GM12878 (cell line): Measurements from ENCODE around the gene VIPR2. TPM values are rescaled to one million over a fixed set of nuclear protein-coding genes. Genes with fewer than 3 reads are reported as not detected.

ENCODE experiments used
- ATAC-seq: fragments of 200-7000 bp; cut with Tn5 transposase; 3 replicates; pipeline ENCODE4 v1.9.1; 2020; ENCODE audit warnings: mild to moderate bottlenecking, moderate library complexity
- BruUV-seq: library from RNA; stranded (reverse); fragments of 400-500 nt; replicated peaks from 2 replicates; lab custom pipeline; 2021; lab: Mats Ljungman, UMichigan
- CTCF ChIA-PET: fragments of 300-600 bp; sonication (Branson Sonifier 250); formaldehyde crosslinking; extraction: SDS; loops from one replicate; lab custom pipeline; 2021; ENCODE audit warnings: inconsistent platforms; lab: Yijun Ruan, JAX
- POLR2A ChIA-PET: fragments of 350-600 bp; formaldehyde crosslinking; extraction: SDS; loops from one replicate; lab custom pipeline; 2021; ENCODE audit warnings: inconsistent platforms; lab: Charles Lee
- RAD21 ChIA-PET: fragments of 300-600 bp; sonication (Branson Sonifier 250); formaldehyde crosslinking; loops from one replicate; lab custom pipeline; 2023; ENCODE audit warnings: antibody characterized with exemption; ENCODE audit not compliant: unreplicated experiment; lab: Charles Lee
- SMC1A ChIA-PET: fragments of 300-600 bp; sonication (Branson Sonifier 250); formaldehyde crosslinking; loops from one replicate; lab custom pipeline; 2023; ENCODE audit not compliant: unreplicated experiment, uncharacterized antibody; lab: Charles Lee
- DNase-seq: peaks from one replicate; pipeline ENCODE4 v3.0.0-alpha.2; 2011; ENCODE audit warnings: low read depth, low spot score
- FAIRE-seq: peaks from 3 replicates; lab custom pipeline; 2011; peaks lifted over from hg19 to GRCh38; lab: Jason Lieb, UNC
- H2AFZ ChIP-seq: 2 replicates; pipeline ENCODE4 v1.6.0; 2011; ENCODE audit warnings: low read depth, low read length, control low read depth; ENCODE audit not compliant: control insufficient read depth
- H3K27ac ChIP-seq: 2 replicates; pipeline ENCODE4 v1.5.1; 2011; ENCODE audit warnings: control low read depth; ENCODE audit not compliant: control insufficient read depth, insufficient read depth
- H3K27me3 ChIP-seq, 2 experiments: replicated peaks in 1 of 2; 2 replicates each; pipeline versions ENCODE4 v1.6.0 to v1.6.1; 2011; ENCODE audit warnings: low read length in 1 of 2; ENCODE audit not compliant: control insufficient read depth in 2 of 2, insufficient read depth in 2 of 2
- H3K36me3 ChIP-seq, 2 experiments: 2 replicates each; pipeline ENCODE4 v1.5.1; 2011; ENCODE audit warnings: low read length in 1 of 2; ENCODE audit not compliant: control insufficient read depth in 2 of 2, insufficient read depth in 2 of 2
- H3K4me1 ChIP-seq: 2 replicates; pipeline ENCODE4 v1.6.1; 2011; ENCODE audit warnings: mild to moderate bottlenecking, low read length, moderate library complexity, mixed read lengths; ENCODE audit not compliant: control insufficient read depth, insufficient read depth
- H3K4me2 ChIP-seq: 2 replicates; pipeline ENCODE4 v1.6.0; 2011; ENCODE audit warnings: control low read depth; ENCODE audit not compliant: control insufficient read depth, insufficient read depth
- H3K4me3 ChIP-seq: fragments of 200-600 bp; sonication (generic); 2 replicates; pipeline ENCODE4 v1.5.1; 2016
- H3K79me2 ChIP-seq: 2 replicates; pipeline ENCODE4 v1.6.0; 2011; ENCODE audit warnings: low read length; ENCODE audit not compliant: control insufficient read depth, insufficient read depth
- H3K9ac ChIP-seq: 2 replicates; pipeline ENCODE4 v1.8.0; 2011; ENCODE audit warnings: low read length, control low read depth, mixed read lengths; ENCODE audit not compliant: control insufficient read depth, insufficient read depth
- H3K9me3 ChIP-seq: replicated peaks from 3 replicates; pipeline ENCODE4 v1.5.1; 2011; ENCODE audit warnings: mild to moderate bottlenecking, low read length; ENCODE audit not compliant: control insufficient read depth, insufficient read depth
- H4K20me1 ChIP-seq: 2 replicates; pipeline ENCODE4 v1.6.0; 2011; ENCODE audit not compliant: control insufficient read depth, insufficient read depth
- DPF2 ChIP-seq: fragments of 450-650 bp; IDR thresholded peaks from 2 replicates; pipeline ENCODE4 v1.6.1; 2017; ENCODE audit warnings: mild to moderate bottlenecking
- ESRRA ChIP-seq: IDR thresholded peaks from 2 replicates; pipeline ENCODE4 v1.6.1; 2012; ENCODE audit warnings: mild to moderate bottlenecking, low read length, improper control_type of control experiment
- JUNB ChIP-seq: IDR thresholded peaks from 2 replicates; pipeline ENCODE4 v1.6.1; 2016; ENCODE audit warnings: antibody characterized with exemption, mild to moderate bottlenecking
- NR2C1 ChIP-seq: fragments of 450-650 bp; IDR thresholded peaks from 2 replicates; pipeline ENCODE4 v1.6.1; 2017; ENCODE audit warnings: antibody characterized with exemption, mild to moderate bottlenecking, moderate library complexity
- PAX5 ChIP-seq: IDR thresholded peaks from 2 replicates; pipeline ENCODE4 v1.6.1; 2011; ENCODE audit warnings: low read depth, low read length, borderline replicate concordance
- PML ChIP-seq: IDR thresholded peaks from 2 replicates; pipeline ENCODE4 v1.6.1; 2012; ENCODE audit warnings: low read length, inconsistent platforms
- SRF ChIP-seq, 2 experiments: IDR thresholded peaks; 2 replicates each; pipeline ENCODE4 v1.6.1; 2011; ENCODE audit warnings: low read depth in 2 of 2, low read length in 2 of 2, mild to moderate bottlenecking in 1 of 2, moderate library complexity in 1 of 2
- TARDBP ChIP-seq: IDR thresholded peaks from 2 replicates; pipeline ENCODE4 v1.6.1; 2016; ENCODE audit warnings: borderline replicate concordance
- ZNF207 ChIP-seq: fragments of 450-650 bp; IDR thresholded peaks from 2 replicates; pipeline ENCODE4 v1.6.1; 2014; ENCODE audit warnings: antibody characterized with exemption, mild to moderate bottlenecking, borderline replicate concordance
- WGBS: methylation state at CpG from one replicate; pipeline ENCODE4 v1.1.6; 2016; ENCODE audit warnings: low lambda C conversion rate; ENCODE audit not compliant: insufficient replicate concordance, insufficient coverage; ENCODE audit errors: missing lambda C conversion rate; 5-methylcytosine and 5-hydroxymethylcytosine counted together
- in situ Hi-C: fragments of 300-500 bp; cut with MboI; formaldehyde crosslinking; loops from 9 replicates; pipeline ENCODE4 v1.14.3; 2018; ENCODE audit warnings: mixed read lengths
- intact Hi-C: fragments of 100-400 bp; cut with micrococcal nuclease; formaldehyde crosslinking; loops from one replicate; pipeline ENCODE4 v1.14.2; 2022; ENCODE audit not compliant: unreplicated experiment
- polyA plus RNA-seq, 11 experiments: library from polyadenylated mRNA; depleted of rRNA in 4 of 11; unstranded in 6 of 11; stranded (reverse) in 5 of 11; fragments of >200 nt; fragmentation: Nextera tagmentation in 4 of 11; fragmentation: Illumina TruSeq in 1 of 11; extraction: Ambion mirVana in 4 of 11; extraction: Trizol in 1 of 11; gene quantifications; 1 replicate in 1 of 11; 2 replicates in 10 of 11; pipeline versions ENCODE4 v1.2.1 to v1.2.3, GENCODE V29; 2011 to 2016; ENCODE audit warnings: inconsistent platforms in 2 of 11, missing spikeins in 2 of 11, low read depth in 1 of 11
- total RNA-seq, 4 experiments: library from RNA; depleted of rRNA in 3 of 4; stranded (reverse); fragments of >200 nt in 3 of 4; fragmentation: Illumina TruSeq in 1 of 4; extraction: Trizol in 1 of 4; gene quantifications; 2 replicates each; pipeline versions ENCODE4 v1.2.1 to v1.2.3, GENCODE V29; 2013 to 2021
- TF ChIP-seq, protein P1 (sequence below): IDR thresholded peaks from 2 replicates; pipeline ENCODE4 v1.6.1; 2012; ENCODE audit warnings: mild to moderate bottlenecking, low read depth, low read length
- TF ChIP-seq, protein P2 (sequence below): fragments of 450-650 bp; IDR thresholded peaks from 2 replicates; pipeline ENCODE4 v1.6.1; 2016; ENCODE audit warnings: mild to moderate bottlenecking
- TF ChIP-seq, protein P3 (sequence below): fragments of 450-650 bp; IDR thresholded peaks from 2 replicates; pipeline ENCODE4 v1.6.1; 2017; ENCODE audit warnings: mild to moderate bottlenecking

The VIPR2 gene
- total and polyA plus RNA-seq, 10 of the 15 experiments (the other 5 are each of a cell fraction or from before 2014, with no cell fraction given) = not detected

DNA sequence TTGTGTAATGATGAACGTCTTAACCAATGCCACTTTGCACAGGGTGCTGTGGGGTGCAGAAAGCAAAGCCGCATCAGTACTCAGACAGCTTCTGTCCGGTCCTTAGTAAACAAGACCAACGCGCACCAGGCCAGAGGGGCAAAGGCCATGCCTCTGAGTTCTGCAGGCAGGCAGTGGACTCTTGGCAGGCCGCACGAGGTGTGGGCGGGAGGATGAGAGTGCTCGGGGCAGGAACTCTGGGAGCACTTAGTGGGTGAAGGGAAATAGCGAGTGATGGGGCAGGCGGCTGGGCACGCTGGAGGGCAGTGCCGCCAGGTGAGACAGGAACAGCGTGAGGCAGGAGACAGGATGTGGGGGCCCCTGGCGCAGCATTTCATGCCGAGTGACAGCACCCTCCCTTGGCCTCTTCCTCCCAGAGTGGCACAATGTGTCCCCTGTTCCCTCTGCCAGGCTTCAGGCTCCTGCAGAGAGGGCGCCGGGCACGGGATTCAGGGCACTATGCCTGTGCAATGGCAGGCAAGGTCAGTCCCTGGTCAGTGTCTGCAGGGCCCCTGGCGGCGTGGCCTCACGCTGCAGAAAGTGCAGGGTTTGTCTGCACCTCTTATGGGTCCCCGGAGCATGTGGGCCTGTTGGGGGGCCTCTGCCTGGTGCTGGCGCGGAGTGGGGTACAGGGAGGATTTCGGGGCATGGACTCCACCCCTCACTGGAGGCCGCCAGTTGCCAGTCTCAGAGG, 60.4 kb downstream of the VIPR2 start:
- BruUV-seq = no TSS peak
- H3K36me3 ChIP-seq = no peaks in the 10 kb centered on the region
- no peak overlapping the region for H3K9ac ChIP-seq
- no peak overlapping the region for H3K4me3 ChIP-seq
- no peak overlapping the region for H3K27ac ChIP-seq
- no peak for FAIRE-seq
- no peaks in the 10 kb centered on the region for H3K79me2 ChIP-seq
- no peak overlapping the region for H3K4me2 ChIP-seq
- ChIA-PET CTCF (no interaction called here), SMC1A (no interaction called here), POLR2A (no interaction called here)
- H3K4me1 ChIP-seq = no peaks in the 10 kb centered on the region
- ATAC-seq = no peak
- in situ Hi-C loops = no loop called here
- no peaks in the 10 kb centered on the region for H3K27me3 ChIP-seq
- WGBS = 47% methylated on average over 27 of the region's 27 CpGs
- H3K9me3 ChIP-seq = no peaks in the 10 kb centered on the region; the same call in 2 of the 3 replicates
- TF ChIP-seq DPF2 (no peak), JUNB (no peak), ZNF207 (no peak), PAX5 (no peak), TARDBP (no peak), SRF (IDR thresholded peaks at IDR 0.05; ENCODE audit: low read depth in 2 of 2, low read length in 2 of 2) (no peak), ESRRA (no peak), NR2C1 (no peak), PML (no peak)
- TF ChIP-seq, protein P1, sequence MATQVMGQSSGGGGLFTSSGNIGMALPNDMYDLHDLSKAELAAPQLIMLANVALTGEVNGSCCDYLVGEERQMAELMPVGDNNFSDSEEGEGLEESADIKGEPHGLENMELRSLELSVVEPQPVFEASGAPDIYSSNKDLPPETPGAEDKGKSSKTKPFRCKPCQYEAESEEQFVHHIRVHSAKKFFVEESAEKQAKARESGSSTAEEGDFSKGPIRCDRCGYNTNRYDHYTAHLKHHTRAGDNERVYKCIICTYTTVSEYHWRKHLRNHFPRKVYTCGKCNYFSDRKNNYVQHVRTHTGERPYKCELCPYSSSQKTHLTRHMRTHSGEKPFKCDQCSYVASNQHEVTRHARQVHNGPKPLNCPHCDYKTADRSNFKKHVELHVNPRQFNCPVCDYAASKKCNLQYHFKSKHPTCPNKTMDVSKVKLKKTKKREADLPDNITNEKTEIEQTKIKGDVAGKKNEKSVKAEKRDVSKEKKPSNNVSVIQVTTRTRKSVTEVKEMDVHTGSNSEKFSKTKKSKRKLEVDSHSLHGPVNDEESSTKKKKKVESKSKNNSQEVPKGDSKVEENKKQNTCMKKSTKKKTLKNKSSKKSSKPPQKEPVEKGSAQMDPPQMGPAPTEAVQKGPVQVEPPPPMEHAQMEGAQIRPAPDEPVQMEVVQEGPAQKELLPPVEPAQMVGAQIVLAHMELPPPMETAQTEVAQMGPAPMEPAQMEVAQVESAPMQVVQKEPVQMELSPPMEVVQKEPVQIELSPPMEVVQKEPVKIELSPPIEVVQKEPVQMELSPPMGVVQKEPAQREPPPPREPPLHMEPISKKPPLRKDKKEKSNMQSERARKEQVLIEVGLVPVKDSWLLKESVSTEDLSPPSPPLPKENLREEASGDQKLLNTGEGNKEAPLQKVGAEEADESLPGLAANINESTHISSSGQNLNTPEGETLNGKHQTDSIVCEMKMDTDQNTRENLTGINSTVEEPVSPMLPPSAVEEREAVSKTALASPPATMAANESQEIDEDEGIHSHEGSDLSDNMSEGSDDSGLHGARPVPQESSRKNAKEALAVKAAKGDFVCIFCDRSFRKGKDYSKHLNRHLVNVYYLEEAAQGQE = no peak
- TF ChIP-seq, protein P2, sequence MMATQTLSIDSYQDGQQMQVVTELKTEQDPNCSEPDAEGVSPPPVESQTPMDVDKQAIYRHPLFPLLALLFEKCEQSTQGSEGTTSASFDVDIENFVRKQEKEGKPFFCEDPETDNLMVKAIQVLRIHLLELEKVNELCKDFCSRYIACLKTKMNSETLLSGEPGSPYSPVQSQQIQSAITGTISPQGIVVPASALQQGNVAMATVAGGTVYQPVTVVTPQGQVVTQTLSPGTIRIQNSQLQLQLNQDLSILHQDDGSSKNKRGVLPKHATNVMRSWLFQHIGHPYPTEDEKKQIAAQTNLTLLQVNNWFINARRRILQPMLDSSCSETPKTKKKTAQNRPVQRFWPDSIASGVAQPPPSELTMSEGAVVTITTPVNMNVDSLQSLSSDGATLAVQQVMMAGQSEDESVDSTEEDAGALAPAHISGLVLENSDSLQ = no peak
- TF ChIP-seq, protein P3, sequence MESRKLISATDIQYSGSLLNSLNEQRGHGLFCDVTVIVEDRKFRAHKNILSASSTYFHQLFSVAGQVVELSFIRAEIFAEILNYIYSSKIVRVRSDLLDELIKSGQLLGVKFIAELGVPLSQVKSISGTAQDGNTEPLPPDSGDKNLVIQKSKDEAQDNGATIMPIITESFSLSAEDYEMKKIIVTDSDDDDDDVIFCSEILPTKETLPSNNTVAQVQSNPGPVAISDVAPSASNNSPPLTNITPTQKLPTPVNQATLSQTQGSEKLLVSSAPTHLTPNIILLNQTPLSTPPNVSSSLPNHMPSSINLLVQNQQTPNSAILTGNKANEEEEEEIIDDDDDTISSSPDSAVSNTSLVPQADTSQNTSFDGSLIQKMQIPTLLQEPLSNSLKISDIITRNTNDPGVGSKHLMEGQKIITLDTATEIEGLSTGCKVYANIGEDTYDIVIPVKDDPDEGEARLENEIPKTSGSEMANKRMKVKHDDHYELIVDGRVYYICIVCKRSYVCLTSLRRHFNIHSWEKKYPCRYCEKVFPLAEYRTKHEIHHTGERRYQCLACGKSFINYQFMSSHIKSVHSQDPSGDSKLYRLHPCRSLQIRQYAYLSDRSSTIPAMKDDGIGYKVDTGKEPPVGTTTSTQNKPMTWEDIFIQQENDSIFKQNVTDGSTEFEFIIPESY = no peak
- TF ChIP-seq, all 136 proteins: peak for 0
- no peak for DNase-seq
- RAD21 ChIA-PET = no interaction called here
- intact Hi-C loops = no loop called here
- Histone ChIP-seq H2AFZ (no peak overlapping the region), H4K20me1 (no peaks in the 10 kb centered on the region)
